ENCODE data around the gene SLC8B1. TPM values are rescaled to one million over a fixed set of nuclear protein-coding genes. Genes with fewer than 3 reads are reported as not detected.

SLC8B1 gene
- total RNA-seq, 1 experiment from 2014 or later: 13.0 TPM

DNA sequence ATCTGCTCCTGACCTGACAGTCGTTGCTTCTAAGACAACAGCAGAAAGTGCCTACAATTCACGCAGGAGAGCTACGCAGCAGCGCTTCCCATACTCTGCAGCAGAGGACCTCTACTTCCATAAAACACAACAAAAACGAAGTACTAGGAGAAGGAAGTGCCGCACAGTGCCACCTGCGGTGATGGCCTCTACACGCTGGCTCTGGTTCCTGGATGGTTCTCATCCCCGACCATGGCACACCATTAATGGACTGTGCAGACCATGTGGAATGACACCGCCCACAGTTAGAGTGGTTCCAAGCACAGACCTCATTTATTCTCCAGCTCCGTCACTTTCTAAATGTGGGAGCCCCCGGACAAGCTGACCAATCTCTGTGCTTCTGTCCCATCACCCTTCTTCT is 85.4 kb downstream of the SLC8B1 start:
- Mint-ChIP-seq H3K4me3 (ENCODE audit: unreplicated experiment) (no peak overlapping the region), H3K36me3 (ENCODE audit: insufficient read depth, unreplicated experiment) (peaks cover 35% of the 10 kb centered on the region), H3K27ac (ENCODE audit: unreplicated experiment) (no peak overlapping the region), H3K9me3 (ENCODE audit: unreplicated experiment) (no peaks in the 10 kb centered on the region), H3K27me3 (ENCODE audit: insufficient read depth, unreplicated experiment) (no peaks in the 10 kb centered on the region), H3K4me1 (ENCODE audit: low read depth, unreplicated experiment) (peaks cover 40% of the 10 kb centered on the region)
- intact Hi-C loops (cut with micrococcal nuclease; ENCODE audit: unreplicated experiment): no loop called here
- H3K4me1 ChIP-seq: peaks cover 29% of the 10 kb centered on the region
- ChIA-PET CTCF (no interaction called here), POLR2A (no interaction called here)
- no TSS peak for BruUV-seq (replicated peaks)
- TF ChIP-seq, protein P1, sequence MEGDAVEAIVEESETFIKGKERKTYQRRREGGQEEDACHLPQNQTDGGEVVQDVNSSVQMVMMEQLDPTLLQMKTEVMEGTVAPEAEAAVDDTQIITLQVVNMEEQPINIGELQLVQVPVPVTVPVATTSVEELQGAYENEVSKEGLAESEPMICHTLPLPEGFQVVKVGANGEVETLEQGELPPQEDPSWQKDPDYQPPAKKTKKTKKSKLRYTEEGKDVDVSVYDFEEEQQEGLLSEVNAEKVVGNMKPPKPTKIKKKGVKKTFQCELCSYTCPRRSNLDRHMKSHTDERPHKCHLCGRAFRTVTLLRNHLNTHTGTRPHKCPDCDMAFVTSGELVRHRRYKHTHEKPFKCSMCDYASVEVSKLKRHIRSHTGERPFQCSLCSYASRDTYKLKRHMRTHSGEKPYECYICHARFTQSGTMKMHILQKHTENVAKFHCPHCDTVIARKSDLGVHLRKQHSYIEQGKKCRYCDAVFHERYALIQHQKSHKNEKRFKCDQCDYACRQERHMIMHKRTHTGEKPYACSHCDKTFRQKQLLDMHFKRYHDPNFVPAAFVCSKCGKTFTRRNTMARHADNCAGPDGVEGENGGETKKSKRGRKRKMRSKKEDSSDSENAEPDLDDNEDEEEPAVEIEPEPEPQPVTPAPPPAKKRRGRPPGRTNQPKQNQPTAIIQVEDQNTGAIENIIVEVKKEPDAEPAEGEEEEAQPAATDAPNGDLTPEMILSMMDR (IDR thresholded peaks at IDR 0.05; ENCODE audit: insufficient read depth in 1 of 2, low read depth in 1 of 2, low read length in 1 of 2, severe bottlenecking in 1 of 2, unreplicated experiment in 1 of 2): no peak
- no peaks in the 10 kb centered on the region for H3K27me3 ChIP-seq (replicated peaks; ENCODE audit: control insufficient read depth, insufficient read depth, low read length)
- no peak for DNase-seq
- no peaks in the 10 kb centered on the region for H3K9me3 ChIP-seq
- H3K4me3 ChIP-seq (ENCODE audit: low read depth, low read length): no peak overlapping the region
- H3K36me3 ChIP-seq (ENCODE audit: control insufficient read depth, insufficient read depth, low read length): peaks cover 3% of the 10 kb centered on the region

DNA sequence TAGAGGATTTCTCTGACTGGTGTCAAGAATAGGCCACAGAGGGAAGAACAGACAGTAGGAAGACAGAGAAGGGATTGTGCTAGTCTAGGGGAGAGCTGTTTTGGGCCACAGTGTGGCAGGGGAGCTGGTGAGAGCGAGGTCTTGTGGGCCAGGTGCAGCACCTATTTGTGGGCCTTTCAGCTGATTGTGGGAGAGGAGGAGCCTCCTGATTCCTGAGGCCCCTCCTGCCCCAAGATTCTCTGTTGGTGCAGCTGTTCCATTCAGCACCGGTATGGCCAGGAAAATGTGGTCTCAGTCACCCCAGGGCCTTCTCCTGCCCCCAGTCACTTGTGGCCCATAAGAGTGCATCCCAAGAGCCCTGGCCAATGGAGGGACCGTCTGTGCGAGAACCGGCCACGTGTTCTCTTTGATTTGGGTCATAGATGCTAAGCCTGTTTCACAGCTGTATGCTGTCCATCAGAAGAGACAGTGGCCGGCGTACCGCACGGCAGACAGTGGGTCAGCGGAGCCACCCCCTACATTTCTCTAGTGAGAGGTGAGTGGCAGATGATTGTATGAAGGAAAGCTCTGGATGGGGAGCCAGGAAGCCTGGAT is 86.0 kb downstream of the SLC8B1 start:
- no peaks in the 10 kb centered on the region for H3K27me3 ChIP-seq (replicated peaks; ENCODE audit: control insufficient read depth, insufficient read depth, low read length)
- POLR2A ChIA-PET: no interaction called here
- H3K27ac Mint-ChIP-seq (ENCODE audit: unreplicated experiment): peak overlapping the region; percentile 99
- H3K4me3 Mint-ChIP-seq (ENCODE audit: unreplicated experiment): no peak overlapping the region
- TF ChIP-seq, protein P1 (IDR thresholded peaks at IDR 0.05; ENCODE audit: insufficient read depth in 1 of 2, low read depth in 1 of 2, low read length in 1 of 2, severe bottlenecking in 1 of 2, unreplicated experiment in 1 of 2): no peak
- peaks cover 30% of the 10 kb centered on the region for H3K4me1 ChIP-seq
- CTCF ChIA-PET: interaction anchor here (0.6 to 0.7 kb wide), 2 partner anchors 12 to 230 kb away, joined by 3 to 4 read pairs; no protein-coding TSS in a partner anchor
- H3K4me1 Mint-ChIP-seq (ENCODE audit: low read depth, unreplicated experiment): peaks cover 45% of the 10 kb centered on the region
- no peaks in the 10 kb centered on the region for H3K9me3 Mint-ChIP-seq (ENCODE audit: unreplicated experiment)
- H3K36me3 ChIP-seq (ENCODE audit: control insufficient read depth, insufficient read depth, low read length): peaks cover 3% of the 10 kb centered on the region
- DNase-seq: no peak
- H3K9me3 ChIP-seq: no peaks in the 10 kb centered on the region
- no TSS peak for BruUV-seq (replicated peaks)
- peaks cover 39% of the 10 kb centered on the region for H3K36me3 Mint-ChIP-seq (ENCODE audit: insufficient read depth, unreplicated experiment)
- H3K4me3 ChIP-seq (ENCODE audit: low read depth, low read length): no peak overlapping the region
- H3K27me3 Mint-ChIP-seq (ENCODE audit: insufficient read depth, unreplicated experiment): no peaks in the 10 kb centered on the region
- intact Hi-C loops (cut with micrococcal nuclease; ENCODE audit: unreplicated experiment): no loop called here

Small RNA genes within 50 kb of the gene (microRNA-seq; reads per million reads assigned to microRNA genes)
- 0.74 reads per million for gene MIR6762

Other genes starting within 250 kb of the SLC8B1 start
- gene RASAL1, start 199.3 kb downstream of the SLC8B1 start, total RNA-seq (2022): not detected in 2 replicates
- 0.23 TPM in 1 of 2 replicates, not detected in the other for gene CFAP73, start 185.4 kb downstream of the SLC8B1 start, total RNA-seq (2022)
- 101 and 110 TPM in 2 replicates for gene DDX54, start 149.6 kb downstream of the SLC8B1 start, total RNA-seq (2022)
- 32.7 and 33.6 TPM in 2 replicates for gene RITA1, start 149.4 kb downstream of the SLC8B1 start, total RNA-seq (2022)
- gene TPCN1, start 113.6 kb downstream of the SLC8B1 start, total RNA-seq (2022): 54.4 and 55.9 TPM in 2 replicates
- gene PLBD2, start 23.5 kb upstream of the SLC8B1 start, total RNA-seq (2022): 41.1 and 43.1 TPM in 2 replicates
- not detected in 2 replicates for gene SDS, start 68.8 kb upstream of the SLC8B1 start, total RNA-seq (2022)
- gene SDSL, start 87.3 kb upstream of the SLC8B1 start, total RNA-seq (2022): 4.0 and 4.5 TPM in 2 replicates
- gene LHX5, start 136.8 kb upstream of the SLC8B1 start, total RNA-seq (2022): 0.25 and 0.30 TPM in 2 replicates